Mesothelial cell of epicardium (in vitro differentiated cells): Measurements from ENCODE around the gene GDAP2. TPM values are rescaled to one million over a fixed set of nuclear protein-coding genes. Genes with fewer than 3 reads are reported as not detected.
A peak's percentile ranks its signal among the peaks of the same experiment; 100 is the strongest.
"Not testable (repeated sequence)": the region's sequence is repeated elsewhere in the genome, so short reads cannot be mapped to it uniquely, and the experiment has no call there.

ENCODE experiments used
- DNase-seq, 2 experiments: peaks; one replicate each; pipeline ENCODE4 v3.0.0; 2021; ENCODE audit warnings: low spot score in 2 of 2; ENCODE audit not compliant: unreplicated experiment in 2 of 2
- H3K27ac Mint-ChIP-seq: 2 replicates; pipeline ENCODE4 v1.8.0; 2021; ENCODE audit warnings: mixed read lengths
- H3K27me3 Mint-ChIP-seq: 2 replicates; pipeline ENCODE4 v1.8.0; 2021; ENCODE audit warnings: low read depth, mixed read lengths
- H3K36me3 Mint-ChIP-seq: 2 replicates; pipeline ENCODE4 v1.8.0; 2021; ENCODE audit warnings: mixed read lengths
- H3K4me1 Mint-ChIP-seq: 2 replicates; pipeline ENCODE4 v1.8.0; 2021; ENCODE audit warnings: mixed read lengths
- H3K4me3 Mint-ChIP-seq: 2 replicates; pipeline ENCODE4 v1.8.0; 2021; ENCODE audit warnings: mild to moderate bottlenecking, moderate library complexity, mixed read lengths
- H3K9me3 Mint-ChIP-seq: 2 replicates; pipeline ENCODE4 v1.8.0; 2021; ENCODE audit warnings: mixed read lengths
- CTCF ChIP-seq: fragments of 200-600 bp; sonication (generic); IDR thresholded peaks from one replicate; pipeline ENCODE4 v1.5.0; 2021; ENCODE audit warnings: antibody characterized with exemption; ENCODE audit not compliant: unreplicated experiment
- total RNA-seq: library from RNA; stranded (reverse); gene quantifications from 3 replicates; pipeline ENCODE4 v1.2.1, GENCODE V29; 2021

The GDAP2 gene
- total RNA-seq, 1 donor from 2014 or later = 25.9 TPM

- H3K4me3 Mint-ChIP-seq = no peak overlapping the region
- no peaks in the 10 kb centered on the region for H3K27me3 Mint-ChIP-seq
- H3K9me3 Mint-ChIP-seq = no peaks in the 10 kb centered on the region
- no peak for TF ChIP-seq CTCF
- peaks cover 18% of the 10 kb centered on the region for H3K4me1 Mint-ChIP-seq
- no peak for DNase-seq
- no peak overlapping the region for H3K27ac Mint-ChIP-seq
- H3K36me3 Mint-ChIP-seq = peaks cover 14% of the 10 kb centered on the region
These were observed 4.3 kb upstream of the GDAP2 start for GRCh38 chr1:117933769-117934168.

DNA sequence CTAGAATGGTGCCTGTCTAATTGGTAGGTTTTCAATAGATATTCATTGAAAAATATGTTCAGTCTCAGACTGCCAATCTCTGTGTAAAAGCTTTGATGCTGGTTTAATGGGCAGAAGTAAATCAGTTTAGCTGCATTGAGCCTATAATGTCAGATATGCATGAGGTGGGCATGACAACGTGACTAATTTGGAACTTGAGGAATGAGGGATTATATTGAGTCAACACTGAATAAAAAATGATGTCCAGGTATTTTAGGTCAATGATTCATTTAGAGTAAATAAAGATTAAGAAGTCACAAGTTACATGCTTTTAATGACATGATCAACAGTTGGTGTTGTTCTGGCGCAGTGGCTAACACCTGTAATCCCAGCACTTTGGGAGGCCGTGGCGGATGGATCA, 3.2 kb upstream of the GDAP2 start:
- TF ChIP-seq CTCF = no peak
- no peak overlapping the region for H3K4me3 Mint-ChIP-seq
- DNase-seq = no peak
- no peaks in the 10 kb centered on the region for H3K9me3 Mint-ChIP-seq
- no peaks in the 10 kb centered on the region for H3K27me3 Mint-ChIP-seq
- peaks cover 27% of the 10 kb centered on the region for H3K4me1 Mint-ChIP-seq
- H3K36me3 Mint-ChIP-seq = peaks cover 4% of the 10 kb centered on the region
- no peak overlapping the region for H3K27ac Mint-ChIP-seq

DNA sequence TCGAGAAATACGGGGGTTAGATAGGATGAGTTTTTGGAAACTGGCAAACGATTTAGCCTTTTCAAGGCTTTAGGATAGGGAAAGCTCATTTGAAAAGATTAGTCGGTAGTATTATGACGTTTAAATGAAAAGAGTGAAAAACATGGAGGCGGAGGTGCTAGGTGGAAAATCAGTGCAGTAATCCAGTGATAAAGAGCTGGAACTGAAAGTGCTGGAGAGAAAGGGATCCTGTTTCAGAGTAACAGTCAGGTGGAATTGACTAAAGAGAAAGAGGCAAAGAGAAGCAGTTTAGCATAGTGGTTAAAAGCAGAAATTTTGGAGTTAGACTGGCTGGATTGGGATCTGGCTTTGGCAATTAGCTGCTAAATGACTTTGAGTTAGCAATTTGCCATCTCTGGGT, 1.1 kb upstream of the GDAP2 start:
- no peak for DNase-seq
- H3K36me3 Mint-ChIP-seq = peaks cover 4% of the 10 kb centered on the region
- H3K9me3 Mint-ChIP-seq = no peaks in the 10 kb centered on the region
- H3K4me1 Mint-ChIP-seq = peaks cover 30% of the 10 kb centered on the region
- no peak for TF ChIP-seq CTCF
- peak overlapping the region; percentile 87 for H3K27ac Mint-ChIP-seq
- H3K27me3 Mint-ChIP-seq = no peaks in the 10 kb centered on the region
- peak overlapping the region; percentile 88 for H3K4me3 Mint-ChIP-seq

GRCh38 chr1:117930173-117930447, 689 bp upstream of the GDAP2 start:
- peaks cover 30% of the 10 kb centered on the region for H3K4me1 Mint-ChIP-seq
- no peak for TF ChIP-seq CTCF
- peak overlapping the region; percentile 88 for H3K4me3 Mint-ChIP-seq
- peaks cover 4% of the 10 kb centered on the region for H3K36me3 Mint-ChIP-seq
- H3K27me3 Mint-ChIP-seq = no peaks in the 10 kb centered on the region
- DNase-seq = no peak
- peak overlapping the region; percentile 87 for H3K27ac Mint-ChIP-seq
- H3K9me3 Mint-ChIP-seq = no peaks in the 10 kb centered on the region

GRCh38 chr1:117928881-117929342, 509 bp downstream of the GDAP2 start:
- Mint-ChIP-seq H3K4me1 (peaks cover 30% of the 10 kb centered on the region), H3K4me3 (peak overlapping the region; percentile 88), H3K36me3 (peaks cover 5% of the 10 kb centered on the region), H3K27me3 (no peaks in the 10 kb centered on the region), H3K27ac (peak overlapping the region; percentile 87), H3K9me3 (no peaks in the 10 kb centered on the region)
- DNase-seq = peak in 1 of 2 experiments; percentile 21
- no peak for TF ChIP-seq CTCF

DNA sequence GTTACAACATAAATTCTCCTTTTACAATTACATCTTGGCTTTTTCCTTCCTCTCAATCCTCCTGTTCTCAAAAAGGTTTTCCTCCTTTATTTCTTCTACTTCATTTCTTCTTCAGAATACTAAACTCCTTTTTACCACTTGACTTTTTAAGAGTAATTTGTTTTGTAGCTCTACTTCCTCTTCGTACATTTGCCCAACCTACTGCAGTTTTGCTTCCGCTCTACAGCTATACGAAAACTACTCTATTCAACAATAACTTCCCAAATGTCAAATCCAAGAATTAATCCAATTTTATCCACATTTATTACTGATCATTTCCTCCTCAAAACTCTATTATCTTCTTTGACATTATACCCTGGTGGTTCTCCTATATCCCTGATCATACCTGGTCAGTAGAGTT, 3.4 kb downstream of the GDAP2 start:
- peaks cover 24% of the 10 kb centered on the region for H3K4me1 Mint-ChIP-seq
- H3K36me3 Mint-ChIP-seq = peaks cover 9% of the 10 kb centered on the region
- peaks cover 4% of the 10 kb centered on the region for H3K9me3 Mint-ChIP-seq
- H3K27ac Mint-ChIP-seq = no peak overlapping the region
- H3K27me3 Mint-ChIP-seq = no peaks in the 10 kb centered on the region
- DNase-seq = no peak
- no peak for TF ChIP-seq CTCF
- H3K4me3 Mint-ChIP-seq = no peak overlapping the region

DNA sequence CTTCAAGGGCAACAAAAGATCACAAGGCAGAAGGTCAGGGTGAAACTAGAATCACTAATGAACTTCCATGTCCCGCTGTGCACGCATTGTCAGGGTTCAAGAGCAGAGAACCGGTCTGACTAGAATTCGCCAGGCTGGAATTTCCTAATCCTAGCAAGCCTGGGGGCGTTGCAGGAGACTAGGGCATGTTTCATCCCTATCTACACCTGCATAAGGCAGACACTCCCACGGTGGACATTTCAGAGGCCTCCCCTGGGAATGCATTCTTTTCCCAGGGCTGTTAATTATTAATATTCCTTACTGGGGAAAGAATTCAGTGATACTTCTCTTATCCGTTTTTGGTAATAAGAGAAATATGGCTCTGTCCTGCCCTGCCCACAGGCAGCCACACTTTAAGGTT, 6.7 kb downstream of the GDAP2 start:
- not testable (repeated sequence) for H3K9me3 Mint-ChIP-seq, H3K27me3 Mint-ChIP-seq, H3K27ac Mint-ChIP-seq, H3K4me3 Mint-ChIP-seq, H3K4me1 Mint-ChIP-seq, DNase-seq
- H3K36me3 Mint-ChIP-seq = peaks cover 23% of the 10 kb centered on the region
